H1 (cell line): ENCODE measurements around the gene PEX13. TPM values are rescaled to one million over a fixed set of nuclear protein-coding genes. Genes with fewer than 3 reads are reported as not detected.
"Not testable (repeated sequence)": the region's sequence is repeated elsewhere in the genome, so short reads cannot be mapped to it uniquely, and the experiment has no call there.

ENCODE experiments used
- CTCF ChIA-PET: fragments of 300-600 bp; sonication (Branson Sonifier 250); formaldehyde crosslinking; loops from one replicate; lab custom pipeline; 2021; ENCODE audit not compliant: partially characterized antibody; lab: Charles Lee
- POLR2A ChIA-PET: fragments of 300-600 bp; sonication (Branson Sonifier 250); formaldehyde crosslinking; loops from one replicate; lab custom pipeline; 2021; ENCODE audit warnings: inconsistent platforms; ENCODE audit not compliant: partially characterized antibody; lab: Charles Lee
- DNase-seq, 2 experiments: peaks; one replicate each; pipeline versions ENCODE4 v3.0.0 to v3.0.0-alpha.2; 2010 to 2022; ENCODE audit warnings: low spot score in 2 of 2, low read depth in 1 of 2, mixed read lengths in 1 of 2
- FAIRE-seq: peaks from 2 replicates; lab custom pipeline; 2011; peaks lifted over from hg19 to GRCh38; lab: Jason Lieb, UNC
- H2AFZ ChIP-seq: 2 replicates; pipeline ENCODE4 v1.8.1; 2012; ENCODE audit warnings: low read length, inconsistent platforms
- H2AK5ac ChIP-seq: 2 replicates; pipeline ENCODE4 v1.6.1; 2013; ENCODE audit warnings: low read depth, low read length
- H2BK120ac ChIP-seq: replicated peaks from 2 replicates; pipeline ENCODE3; 2013; ENCODE audit warnings: low read depth, low read length, inconsistent platforms
- H2BK12ac ChIP-seq: 2 replicates; pipeline ENCODE4 v1.6.1; 2013; ENCODE audit warnings: low read depth, low read length
- H2BK15ac ChIP-seq: 2 replicates; pipeline ENCODE4 v1.6.1; 2013; ENCODE audit warnings: low read length
- H2BK20ac ChIP-seq: 2 replicates; pipeline ENCODE4 v1.6.1; 2013; ENCODE audit warnings: low read length
- H2BK5ac ChIP-seq: 2 replicates; pipeline ENCODE4 v1.6.1; 2013; ENCODE audit warnings: low read depth, low read length
- H3K14ac ChIP-seq: 2 replicates; pipeline ENCODE4 v1.6.1; 2013; ENCODE audit warnings: inconsistent platforms; ENCODE audit not compliant: insufficient read length
- H3K18ac ChIP-seq: 2 replicates; pipeline ENCODE4 v1.6.1; 2013; ENCODE audit warnings: low read length; ENCODE audit errors: extremely low read depth
- H3K23ac ChIP-seq: 2 replicates; pipeline ENCODE4 v1.6.1; 2013; ENCODE audit warnings: inconsistent platforms; ENCODE audit not compliant: insufficient read length
- H3K23me2 ChIP-seq: 2 replicates; pipeline ENCODE4 v1.6.1; 2013; ENCODE audit warnings: low read depth, low read length
- H3K27ac ChIP-seq: 2 replicates; pipeline ENCODE4 v1.6.1; 2011; ENCODE audit warnings: low read depth, low read length, inconsistent platforms
- H3K27me3 ChIP-seq, 4 experiments: replicated peaks in 1 of 4; 1 replicate in 1 of 4; 2 replicates in 3 of 4; pipeline versions ENCODE4 v1.6.1 to v1.8.1; 2011 to 2013; ENCODE audit warnings: low read length in 3 of 4, mild to moderate bottlenecking in 3 of 4, inconsistent platforms in 2 of 4, mixed read lengths in 2 of 4, moderate library complexity in 1 of 4; ENCODE audit not compliant: control insufficient read depth in 3 of 4, insufficient read depth in 3 of 4; ENCODE audit errors: extremely low read depth in 1 of 4
- H3K36me3 ChIP-seq, 4 experiments: 2 replicates each; pipeline versions ENCODE4 v1.6.1 to v1.8.1; 2011 to 2013; ENCODE audit warnings: mild to moderate bottlenecking in 4 of 4, low read length in 3 of 4, moderate library complexity in 2 of 4, control low read depth in 1 of 4, inconsistent platforms in 1 of 4; ENCODE audit not compliant: insufficient read depth in 4 of 4, control insufficient read depth in 2 of 4
- H3K4ac ChIP-seq: replicated peaks from 2 replicates; pipeline ENCODE3; 2013; ENCODE audit warnings: low read length, low read depth, mixed read lengths, inconsistent platforms; ENCODE audit not compliant: insufficient read length
- H3K4me1 ChIP-seq, 4 experiments: replicated peaks in 1 of 4; 1 replicate in 1 of 4; 2 replicates in 3 of 4; pipeline versions ENCODE4 v1.6.1 to v1.8.1; 2011 to 2013; ENCODE audit warnings: low read length in 3 of 4, inconsistent platforms in 2 of 4, mixed read lengths in 1 of 4; ENCODE audit not compliant: insufficient read depth in 4 of 4, control insufficient read depth in 3 of 4
- H3K4me2 ChIP-seq, 2 experiments: 2 replicates each; pipeline versions ENCODE4 v1.6.1 to v1.8.1; 2011 to 2013; ENCODE audit warnings: low read depth in 2 of 2, low read length in 2 of 2, control low read depth in 1 of 2, inconsistent platforms in 1 of 2, mild to moderate bottlenecking in 1 of 2; ENCODE audit not compliant: insufficient read depth in 1 of 2
- H3K4me3 ChIP-seq, 4 experiments: fragments of 200-600, 300-600 bp in 1 of 4; sonication (generic), shearing (Covaris generic), sonication (Bioruptor Twin) in 1 of 4; 2 replicates each; pipeline versions ENCODE4 v1.5.1 to v1.8.1; 2011 to 2016; ENCODE audit warnings: low read length in 4 of 4, low read depth in 3 of 4, control low read depth in 2 of 4, inconsistent platforms in 2 of 4, mild to moderate bottlenecking in 2 of 4, mixed read lengths in 1 of 4, moderate library complexity in 1 of 4; ENCODE audit not compliant: insufficient read depth in 2 of 4; ENCODE audit errors: extremely low read depth in 1 of 4
- H3K56ac ChIP-seq: replicated peaks from 2 replicates; pipeline ENCODE3; 2013; ENCODE audit warnings: low read depth, mild to moderate bottlenecking, mixed read lengths, low read length, inconsistent platforms; ENCODE audit not compliant: insufficient read length
- H3K79me1 ChIP-seq: 2 replicates; pipeline ENCODE4 v1.6.1; 2013; ENCODE audit warnings: low read depth, low read length, control low read depth
- H3K79me2 ChIP-seq, 2 experiments: 2 replicates each; pipeline versions ENCODE4 v1.6.1 to v1.8.1; 2012 to 2013; ENCODE audit warnings: low read length in 2 of 2, mild to moderate bottlenecking in 2 of 2, inconsistent platforms in 1 of 2; ENCODE audit not compliant: insufficient read depth in 2 of 2, control insufficient read depth in 1 of 2
- H3K9ac ChIP-seq, 4 experiments: replicated peaks in 1 of 4; 1 replicate in 1 of 4; 2 replicates in 3 of 4; pipeline versions ENCODE4 v1.6.1 to v1.8.1; 2011 to 2013; ENCODE audit warnings: low read depth in 3 of 4, low read length in 3 of 4, control low read depth in 2 of 4, mild to moderate bottlenecking in 2 of 4, moderate library complexity in 2 of 4, inconsistent platforms in 1 of 4; ENCODE audit errors: extremely low read depth in 1 of 4
- H3K9me3 ChIP-seq, 2 experiments: 2 replicates each; pipeline versions ENCODE4 v1.6.1 to v1.8.1; 2012 to 2013; ENCODE audit warnings: mild to moderate bottlenecking in 2 of 2, moderate library complexity in 2 of 2, control low read depth in 1 of 2, inconsistent platforms in 1 of 2, low read depth in 1 of 2, low read length in 1 of 2, mixed read lengths in 1 of 2; ENCODE audit not compliant: insufficient read depth in 2 of 2
- H4K20me1 ChIP-seq, 2 experiments: replicated peaks in 1 of 2; 2 replicates each; pipeline versions ENCODE3 to v1.8.1; 2011 to 2013; ENCODE audit warnings: inconsistent platforms in 2 of 2, low read length in 2 of 2, mild to moderate bottlenecking in 1 of 2; ENCODE audit not compliant: insufficient read depth in 2 of 2, control insufficient read depth in 1 of 2
- H4K5ac ChIP-seq: 2 replicates; pipeline ENCODE4 v1.6.1; 2013; ENCODE audit warnings: low read length, low read depth, mixed read lengths, inconsistent platforms; ENCODE audit not compliant: insufficient read length
- H4K8ac ChIP-seq: 2 replicates; pipeline ENCODE4 v1.8.0; 2013; ENCODE audit warnings: mild to moderate bottlenecking, moderate library complexity, low read length, inconsistent platforms; ENCODE audit not compliant: insufficient read depth; ENCODE audit errors: extremely low read depth
- H4K91ac ChIP-seq: replicated peaks from 2 replicates; pipeline ENCODE3; 2013; ENCODE audit warnings: low read length, mixed read lengths, inconsistent platforms; ENCODE audit not compliant: insufficient read length
- WGBS, 2 experiments: shearing (Covaris generic) in 1 of 2; methylation state at CpG; one replicate each; pipeline versions ENCODE4 v1.1.6 to v1.1.7; 2013 to 2015; ENCODE audit warnings: low lambda C conversion rate in 2 of 2, mixed read lengths in 2 of 2, inconsistent platforms in 1 of 2, low coverage in 1 of 2, missing lambda C conversion rate in 1 of 2; ENCODE audit not compliant: insufficient replicate concordance in 2 of 2, insufficient coverage in 1 of 2, insufficient read length in 1 of 2; ENCODE audit errors: extremely low coverage in 1 of 2, missing lambda C conversion rate in 1 of 2; 5-methylcytosine and 5-hydroxymethylcytosine counted together
- polyA plus RNA-seq, 7 experiments: library from polyadenylated mRNA; depleted of rRNA in 3 of 7; stranded (reverse) in 5 of 7; unstranded in 2 of 7; fragments of >200 nt in 5 of 7; fragments of 200-250 nt in 2 of 7; gene quantifications; 1 replicate in 5 of 7; 2 replicates in 1 of 7; 4 replicates in 1 of 7; pipeline versions ENCODE4 v1.2.1 to v1.2.3, GENCODE V29; 2011 to 2013; ENCODE audit warnings: missing spikeins in 2 of 7, mixed read lengths in 2 of 7
- total RNA-seq: library from RNA; stranded (reverse); fragmentation: NEBNext Ultra II Directional; extraction: Animal tissue kit (Norgen Biotek cat#: 25700); gene quantifications from 2 replicates; pipeline ENCODE4 v1.2.1, GENCODE V29; 2021

PEX13 gene
- total and polyA plus RNA-seq, 2 of the 8 experiments (the other 6 are each of a cell fraction or from before 2014, with no cell fraction given) = 16.8 to 22.3 TPM

DNA sequence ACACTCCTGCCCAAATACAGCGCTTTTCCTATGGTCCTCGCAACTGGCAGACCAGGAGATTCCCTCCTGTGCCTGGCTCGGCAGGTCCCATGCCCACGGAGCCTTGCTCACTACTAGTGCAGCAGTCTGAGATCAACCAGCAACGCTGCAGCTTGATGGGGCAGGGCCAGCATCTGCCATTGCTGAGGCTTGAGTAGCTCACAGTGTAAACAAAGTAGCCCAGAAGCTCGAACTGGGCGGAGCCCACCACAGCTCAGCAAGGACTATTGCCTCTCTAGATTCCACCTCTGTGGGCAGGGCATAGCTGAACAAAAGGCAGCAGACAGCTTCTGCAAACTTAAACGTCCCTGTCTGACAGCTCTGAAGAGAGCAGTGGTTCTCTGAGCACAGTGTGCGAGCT, 17.1 kb downstream of the PEX13 start:
- POLR2A ChIA-PET, H4K5ac ChIP-seq, H3K79me2 ChIP-seq, H3K4me1 ChIP-seq, H3K56ac ChIP-seq, H3K4ac ChIP-seq, H3K4me2 ChIP-seq, H4K8ac ChIP-seq, H4K20me1 ChIP-seq, H3K14ac ChIP-seq, H3K4me3 ChIP-seq, H2AFZ ChIP-seq, H2BK5ac ChIP-seq, H4K91ac ChIP-seq, FAIRE-seq, H2BK20ac ChIP-seq, H2BK15ac ChIP-seq, H2BK120ac ChIP-seq, H3K79me1 ChIP-seq, H2AK5ac ChIP-seq, H3K18ac ChIP-seq, H3K9ac ChIP-seq, H3K27me3 ChIP-seq, H3K23ac ChIP-seq, H3K23me2 ChIP-seq, CTCF ChIA-PET, H3K27ac ChIP-seq, DNase-seq, H2BK12ac ChIP-seq: not testable (repeated sequence)
- Histone ChIP-seq H3K9me3 (peaks cover 5 to 17% of the 10 kb centered on the region in 2 experiments; a peak in 2 of 4 replicates), H3K36me3 (peaks cover 4 to 44% (median 21%) of the 10 kb centered on the region in 4 experiments)
- 91% methylated on average over 9 of the region's 9 CpGs; no CpG with 5 or more reads in 1 of the 2 experiments for WGBS, 2 experiments

DNA sequence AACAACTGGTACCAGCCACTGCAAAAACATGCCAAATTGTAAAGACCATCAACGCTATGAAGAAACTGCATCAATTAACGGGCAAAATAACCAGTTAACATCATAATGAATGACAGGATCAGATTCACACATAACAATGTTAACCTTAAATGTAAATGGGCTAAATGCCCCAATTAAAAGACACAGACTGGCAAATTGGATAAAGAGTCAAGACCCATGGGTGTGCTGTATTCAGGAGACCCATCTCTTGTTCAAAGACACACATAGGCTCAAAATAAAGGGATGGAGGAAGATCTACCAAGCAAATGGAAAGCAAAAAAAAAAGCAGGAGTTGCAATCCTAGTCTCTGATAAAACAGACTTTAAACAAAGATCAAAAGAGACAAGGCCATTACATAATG, 19.1 kb downstream of the PEX13 start:
- H3K27me3 ChIP-seq, CTCF ChIA-PET, H4K20me1 ChIP-seq, H3K23ac ChIP-seq, H3K56ac ChIP-seq, H3K27ac ChIP-seq, FAIRE-seq, H4K8ac ChIP-seq, H3K18ac ChIP-seq, H3K4me1 ChIP-seq, H2AFZ ChIP-seq, H4K5ac ChIP-seq, H3K4me3 ChIP-seq, H2BK5ac ChIP-seq, H2BK20ac ChIP-seq, DNase-seq, H4K91ac ChIP-seq, H3K79me2 ChIP-seq, H3K23me2 ChIP-seq, POLR2A ChIA-PET, H3K4ac ChIP-seq, H3K14ac ChIP-seq, H2BK15ac ChIP-seq, H3K4me2 ChIP-seq, H3K79me1 ChIP-seq, H2BK12ac ChIP-seq, H2BK120ac ChIP-seq, H2AK5ac ChIP-seq, H3K9ac ChIP-seq: not testable (repeated sequence)
- Histone ChIP-seq H3K36me3 (peaks cover 4 to 38% (median 18%) of the 10 kb centered on the region in 4 experiments), H3K9me3 (peaks cover 5 to 17% of the 10 kb centered on the region in 2 experiments; a peak in 2 of 4 replicates)
- WGBS, 2 experiments = 85% methylated on average over 2 of the region's 2 CpGs; no CpG with 5 or more reads in 1 of the 2 experiments
